HG03432 (cell line): ENCODE measurements around the gene MYZAP.

Source experiments
- ATAC-seq: cut with Tn5 transposase; IDR thresholded peaks from one replicate; pipeline ENCODE4 v1.9.1; 2021; ENCODE audit warnings: mild to moderate bottlenecking, moderate library complexity; ENCODE audit not compliant: unreplicated experiment

Gene MYZAP, protein sequence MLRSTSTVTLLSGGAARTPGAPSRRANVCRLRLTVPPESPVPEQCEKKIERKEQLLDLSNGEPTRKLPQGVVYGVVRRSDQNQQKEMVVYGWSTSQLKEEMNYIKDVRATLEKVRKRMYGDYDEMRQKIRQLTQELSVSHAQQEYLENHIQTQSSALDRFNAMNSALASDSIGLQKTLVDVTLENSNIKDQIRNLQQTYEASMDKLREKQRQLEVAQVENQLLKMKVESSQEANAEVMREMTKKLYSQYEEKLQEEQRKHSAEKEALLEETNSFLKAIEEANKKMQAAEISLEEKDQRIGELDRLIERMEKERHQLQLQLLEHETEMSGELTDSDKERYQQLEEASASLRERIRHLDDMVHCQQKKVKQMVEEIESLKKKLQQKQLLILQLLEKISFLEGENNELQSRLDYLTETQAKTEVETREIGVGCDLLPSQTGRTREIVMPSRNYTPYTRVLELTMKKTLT

DNA sequence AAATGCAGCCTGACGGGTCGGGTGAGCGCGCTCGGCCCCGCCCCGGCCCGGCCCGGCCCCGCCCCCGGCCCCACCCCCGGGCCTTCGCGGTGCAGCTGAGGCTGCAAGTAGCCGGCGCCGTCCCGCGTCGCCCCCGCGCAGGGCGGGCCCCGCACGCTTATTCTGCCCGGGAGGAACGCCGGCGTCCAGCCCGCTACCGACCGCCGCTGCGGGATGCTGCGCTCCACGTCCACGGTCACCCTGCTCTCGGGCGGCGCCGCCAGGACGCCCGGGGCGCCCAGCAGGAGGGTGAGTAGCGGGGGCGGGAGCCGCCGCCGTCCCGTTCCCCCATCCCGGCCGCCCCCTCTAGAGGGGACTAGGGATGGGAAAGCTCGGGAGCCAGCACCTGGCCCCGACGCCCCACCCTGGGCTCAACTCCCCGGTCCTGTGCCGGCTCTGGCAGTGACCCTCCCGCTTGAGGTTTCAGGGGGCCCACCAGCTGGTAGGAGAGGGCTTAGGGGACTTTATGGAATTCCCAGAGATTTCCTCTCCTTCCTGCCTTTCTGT lies at the start of gene MYZAP:
TSS of gene MYZAP (plus strand) at position 83 of the 546 bp plus-strand sequence. CDS start at position 214, 131 bp downstream.
- no peak for ATAC-seq

DNA sequence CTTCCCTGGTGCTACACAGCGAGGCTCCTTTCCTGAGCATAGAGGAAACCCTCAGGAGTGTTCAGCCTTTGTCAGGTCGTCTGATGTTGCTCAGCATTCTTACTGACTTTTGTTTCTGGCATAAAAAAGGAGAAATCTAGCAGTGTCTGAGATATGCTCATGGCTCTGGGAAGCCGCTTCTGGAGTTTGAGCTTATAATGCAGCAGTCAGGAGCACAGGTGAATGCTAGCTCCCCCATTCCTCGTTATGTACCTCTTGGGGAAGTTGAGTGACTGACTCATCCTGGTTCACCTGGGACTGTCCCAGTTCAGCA lies 49.2 kb upstream of the MYZAP start:
- ATAC-seq: no peak

DNA sequence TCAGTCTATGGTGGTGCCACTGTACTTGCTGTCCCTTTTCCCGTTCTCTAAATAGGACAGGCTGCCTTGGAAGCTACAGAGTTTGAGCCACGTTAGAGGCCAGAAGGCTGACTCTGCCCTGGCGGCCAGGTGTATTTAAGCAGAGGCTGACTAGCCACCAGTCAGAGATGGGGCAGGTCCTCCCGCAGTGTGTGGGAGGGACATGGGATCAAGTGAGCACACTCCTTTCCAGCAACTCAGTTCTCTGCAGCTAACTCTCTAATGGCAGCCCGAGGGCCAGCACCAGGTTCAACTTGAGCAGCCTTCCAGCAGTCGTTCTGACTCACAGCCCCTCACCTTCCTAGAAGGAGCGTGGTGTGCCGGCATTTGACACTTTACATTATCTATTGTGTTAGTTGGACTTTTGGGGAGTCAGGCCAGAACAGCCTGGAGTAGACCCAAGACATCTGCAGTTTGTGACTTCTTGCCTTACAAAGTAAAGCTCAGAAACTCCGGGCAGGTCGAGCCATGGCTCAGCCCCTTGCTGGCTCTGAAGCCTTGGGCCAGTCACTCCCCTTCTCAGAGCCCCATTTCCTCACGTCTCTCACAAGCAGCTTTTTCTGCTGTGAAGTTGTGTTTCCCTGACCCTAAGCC lies 46.7 kb upstream of the MYZAP start:
- ATAC-seq: no peak

- no peak for ATAC-seq
These were observed 45.7 kb upstream of the MYZAP start for GRCh38 chr15:57545995-57546394.

DNA sequence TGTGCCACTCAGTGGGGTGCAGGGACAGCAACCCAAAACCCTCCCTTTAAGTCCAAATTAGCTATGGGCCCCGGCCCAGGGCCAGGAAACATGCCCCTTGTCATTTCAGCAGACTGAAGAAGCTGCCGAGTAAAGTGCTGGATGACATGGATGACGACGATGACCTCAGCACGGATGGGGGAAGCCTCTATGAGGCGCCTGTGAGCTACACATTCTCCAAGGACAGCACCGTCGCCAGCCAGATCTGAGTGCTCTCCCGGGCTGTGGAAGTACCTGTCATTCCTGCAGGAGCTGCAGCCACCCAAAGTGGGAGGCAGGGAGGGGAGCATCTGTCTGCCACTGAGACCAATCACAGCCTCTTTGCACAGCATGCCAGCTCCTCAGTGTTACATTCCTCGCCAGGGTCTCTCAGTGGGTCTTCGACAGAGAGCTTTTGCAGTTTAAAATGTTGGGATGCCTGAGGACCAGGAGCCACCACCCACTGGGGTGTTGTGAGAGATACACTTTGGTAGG lies 44.4 kb upstream of the MYZAP start:
- no peak for ATAC-seq

GRCh38 chr15:57548351-57548750 lies 43.4 kb upstream of the MYZAP start:
- ATAC-seq: no peak

DNA sequence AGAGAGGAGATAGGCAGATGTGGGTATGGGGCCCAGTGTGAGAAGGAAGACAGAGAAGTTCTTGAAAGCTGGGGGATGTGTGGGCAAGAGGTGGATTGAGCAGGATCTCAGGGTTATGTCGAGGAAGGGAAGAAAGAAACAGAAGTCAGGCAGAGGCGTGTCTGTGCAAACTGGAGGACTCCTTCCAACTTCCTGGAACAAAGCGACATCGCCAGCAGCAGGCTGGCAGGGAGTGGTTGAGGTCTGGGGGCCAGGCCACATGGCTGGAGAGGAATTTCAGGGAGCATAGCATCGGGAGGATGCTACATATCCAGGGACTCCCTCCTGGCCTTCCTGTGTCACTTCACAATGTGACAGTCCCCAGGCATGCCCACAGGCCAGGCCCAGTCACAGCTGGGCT lies 42.9 kb upstream of the MYZAP start:
- ATAC-seq: no peak

DNA sequence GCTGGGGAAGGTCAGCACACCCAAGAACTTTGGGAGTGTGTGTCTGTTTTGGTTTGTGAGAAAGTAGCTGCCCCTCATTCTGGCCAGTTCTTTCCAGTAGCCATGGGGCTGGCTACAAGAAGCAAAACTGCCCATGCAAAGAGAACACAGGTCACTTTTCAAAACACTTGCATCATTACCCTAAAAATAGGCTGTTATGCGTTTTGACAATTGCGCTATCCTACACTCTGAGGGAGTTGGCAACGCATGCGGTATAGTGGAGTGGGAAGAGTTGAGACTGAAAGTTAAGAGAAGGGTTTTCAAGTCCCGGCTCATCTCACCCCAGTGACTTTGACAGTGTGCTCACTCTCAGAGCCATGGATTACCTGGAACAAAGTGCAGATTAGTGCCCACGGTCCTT lies 41.8 kb upstream of the MYZAP start:
- ATAC-seq: no peak

GRCh38 chr15:57550640-57551039 lies 41.1 kb upstream of the MYZAP start:
- no peak for ATAC-seq

- no peak for ATAC-seq
These were observed 39.7 kb upstream of the MYZAP start for GRCh38 chr15:57551715-57552677.

- no peak for ATAC-seq
These were observed 38.9 kb upstream of the MYZAP start for GRCh38 chr15:57552678-57553334.

GRCh38 chr15:57553526-57553925 lies 38.2 kb upstream of the MYZAP start:
- no peak for ATAC-seq

GRCh38 chr15:57554063-57554811 lies 37.5 kb upstream of the MYZAP start:
- no peak for ATAC-seq

GRCh38 chr15:57554812-57555179 lies 36.9 kb upstream of the MYZAP start:
- ATAC-seq: no peak

GRCh38 chr15:57555270-57555669 lies 36.4 kb upstream of the MYZAP start:
- no peak for ATAC-seq

DNA sequence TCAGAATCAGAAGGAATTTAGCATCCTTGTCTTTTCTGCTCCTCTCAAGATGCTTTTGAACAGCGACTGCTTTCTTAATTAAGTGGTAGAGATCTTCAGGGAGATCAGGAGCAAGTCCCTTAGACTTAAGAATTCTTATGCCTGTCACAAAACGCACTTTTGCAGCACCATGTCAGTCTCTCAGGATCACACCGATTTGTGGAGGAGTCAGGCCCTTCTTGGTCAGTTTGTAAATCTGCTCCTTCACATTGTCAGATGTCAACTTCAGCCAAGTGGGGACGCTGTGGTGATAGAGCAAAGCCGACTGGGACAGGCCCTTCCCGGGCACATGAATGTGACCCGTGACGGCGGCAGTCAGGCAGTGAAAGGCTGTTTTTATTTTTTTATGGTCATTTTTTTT lies 35.7 kb upstream of the MYZAP start:
- ATAC-seq: no peak

DNA sequence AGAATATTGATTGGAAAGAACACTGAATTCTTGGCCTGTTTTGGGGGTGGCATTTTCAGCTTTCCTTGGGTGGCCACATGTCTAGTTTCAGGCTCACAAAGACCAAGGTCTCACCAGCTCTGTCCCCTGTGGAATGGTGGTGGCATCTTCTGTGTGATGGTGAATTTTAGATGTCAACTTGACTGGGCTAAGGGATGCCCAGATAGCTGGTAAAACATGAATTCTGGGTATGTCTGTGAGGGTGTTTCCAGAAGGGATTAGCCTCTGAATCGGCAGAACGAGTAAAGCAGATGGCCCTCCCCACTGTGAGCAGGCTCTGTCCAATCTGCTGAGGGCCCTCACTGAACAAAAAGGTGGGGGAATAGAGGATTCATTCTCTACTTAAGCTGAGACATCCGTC lies 34.4 kb upstream of the MYZAP start:
- ATAC-seq: no peak

GRCh38 chr15:57557810-57558209 lies 33.9 kb upstream of the MYZAP start:
- no peak for ATAC-seq

- ATAC-seq: no peak
These were observed 31.8 kb upstream of the MYZAP start for GRCh38 chr15:57559875-57560274.
